T-cell (primary cell): ENCODE measurements around the gene TRAPPC12. TPM values are rescaled to one million over a fixed set of nuclear protein-coding genes. Genes with fewer than 3 reads are reported as not detected.

ENCODE experiments used
- ATAC-seq, 4 experiments: fragments of 200-7000 bp in 3 of 4; fragments of 150-1000 bp in 1 of 4; cut with Tn5 transposase; replicated peaks in 1 of 4; 1 replicate in 3 of 4; 2 replicates in 1 of 4; pipeline ENCODE4 v1.10.0; 2021; ENCODE audit warnings: moderate library complexity in 3 of 4, mild to moderate bottlenecking in 2 of 4, moderate number of reproducible peaks in 1 of 4
- CTCF ChIA-PET, 2 donors: fragments of 300-600 bp; sonication (Branson Sonifier 250); formaldehyde crosslinking; loops; one replicate each; lab custom pipeline; 2022; ENCODE audit warnings: antibody characterized with exemption in 2 of 2; lab: Charles Lee
- POLR2A ChIA-PET, 2 donors: fragments of 300-600 bp; sonication (Branson Sonifier 250); formaldehyde crosslinking; loops; one replicate each; lab custom pipeline; 2022; ENCODE audit warnings: antibody characterized with exemption in 2 of 2; lab: Charles Lee
- DNase-seq, 35 experiments: peaks; one replicate each; pipeline versions ENCODE4 v3.0.0 to v3.0.0-alpha.2; 2013 to 2023
- H3K27ac ChIP-seq: one replicate; pipeline ENCODE4 v1.5.1; 2013; ENCODE audit warnings: low read length
- H3K27me3 ChIP-seq, 2 experiments: replicated peaks in 1 of 2; 1 replicate in 1 of 2; 2 replicates in 1 of 2; pipeline versions ENCODE4 v1.6.1 to v1.7.0; 2013; ENCODE audit warnings: low read length in 1 of 2, mixed read lengths in 1 of 2; ENCODE audit not compliant: control insufficient read depth in 2 of 2, insufficient read depth in 2 of 2; ENCODE audit errors: extremely low read depth in 1 of 2
- H3K36me3 ChIP-seq, 2 donors: 1 replicate in 1 of 2; 2 replicates in 1 of 2; pipeline versions ENCODE4 v1.6.1 to v1.7.0; 2013; ENCODE audit warnings: low read length in 1 of 2; ENCODE audit not compliant: control insufficient read depth in 2 of 2, insufficient read depth in 1 of 2; ENCODE audit errors: extremely low read depth in 1 of 2
- H3K4me1 ChIP-seq, 2 experiments: 1 replicate in 1 of 2; 2 replicates in 1 of 2; pipeline versions ENCODE4 v1.6.1 to v1.7.0; 2013; ENCODE audit warnings: low read length in 2 of 2, mixed read lengths in 1 of 2; ENCODE audit not compliant: insufficient read depth in 2 of 2, control insufficient read depth in 1 of 2; ENCODE audit errors: extremely low read depth in 1 of 2
- H3K4me3 ChIP-seq, 2 donors: 1 replicate in 1 of 2; 2 replicates in 1 of 2; pipeline versions ENCODE4 v1.5.1 to v1.7.0; 2013; ENCODE audit warnings: mild to moderate bottlenecking in 2 of 2, low read length in 1 of 2, moderate library complexity in 1 of 2; ENCODE audit not compliant: control insufficient read depth in 1 of 2; ENCODE audit errors: extremely low read depth in 1 of 2
- H3K9me3 ChIP-seq: 2 replicates; pipeline ENCODE4 v1.7.0; 2013
- H3K27ac Mint-ChIP-seq, 2 donors: one replicate each; pipeline ENCODE4 v1.8.0; 2020 to 2021; ENCODE audit warnings: mild to moderate bottlenecking in 2 of 2, mixed read lengths in 2 of 2
- H3K27me3 Mint-ChIP-seq, 2 donors: one replicate each; pipeline ENCODE4 v1.8.0; 2021 to 2022; ENCODE audit warnings: mixed read lengths in 2 of 2
- H3K36me3 Mint-ChIP-seq: one replicate; pipeline ENCODE4 v1.8.0; 2021; ENCODE audit warnings: mixed read lengths
- H3K4me1 Mint-ChIP-seq, 3 donors: one replicate each; pipeline ENCODE4 v1.8.0; 2020 to 2022; ENCODE audit warnings: mixed read lengths in 3 of 3, mild to moderate bottlenecking in 1 of 3
- H3K4me3 Mint-ChIP-seq, 3 donors: one replicate each; pipeline ENCODE4 v1.8.0; 2020 to 2022; ENCODE audit warnings: mild to moderate bottlenecking in 3 of 3, mixed read lengths in 3 of 3, moderate library complexity in 3 of 3
- H3K9me3 Mint-ChIP-seq, 3 donors: one replicate each; pipeline ENCODE4 v1.8.0; 2020 to 2022; ENCODE audit warnings: mixed read lengths in 3 of 3
- WGBS: methylation state at CpG from one replicate; pipeline ENCODE4 v1.1.5; 2013; ENCODE audit warnings: missing lambda C conversion rate; ENCODE audit not compliant: insufficient coverage; 5-methylcytosine and 5-hydroxymethylcytosine counted together
- total RNA-seq, 35 experiments: library from RNA in 6 of 35; stranded (reverse) in 6 of 35; fragments of 120-200 nt in 1 of 35; gene quantifications; one replicate each; pipeline versions ENCODE4 v1.2.1 to v1.2.4 and lab custom pipeline; 2013 to 2026

The TRAPPC12 gene
- total RNA-seq, 5 donors from 2014 or later (not counting 1 experiment from before 2014, with no cell fraction given): 103 to 158 (median 152) TPM

DNA sequence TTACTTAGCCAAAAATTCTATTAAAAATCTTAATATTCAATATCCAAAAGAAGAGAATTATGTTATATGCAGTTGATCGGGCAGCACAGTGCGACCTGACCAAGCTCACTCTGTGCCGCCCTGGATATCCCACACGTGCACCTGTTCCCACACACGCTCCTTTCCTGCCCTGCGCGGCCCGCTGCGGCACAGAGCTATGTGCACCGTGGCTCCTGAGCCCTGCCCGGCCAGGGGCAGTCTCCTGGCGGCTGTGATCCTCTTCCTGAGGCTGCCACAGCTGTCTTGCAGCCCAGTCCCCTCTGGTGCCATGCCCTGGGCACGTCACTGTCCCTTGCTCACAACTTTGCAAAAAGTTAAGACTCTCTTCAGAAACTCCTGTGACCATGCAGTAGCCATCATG, 29.3 kb downstream of the TRAPPC12 start:
- peaks cover 37% of the 10 kb centered on the region for H3K36me3 Mint-ChIP-seq
- 98% methylated on average over 11 of the region's 13 CpGs for WGBS
- H3K9me3 Mint-ChIP-seq: no peaks in the 10 kb centered on the region
- H3K4me3 Mint-ChIP-seq: no peak overlapping the region
- peaks cover 28 to 41% (median 38%) of the 10 kb centered on the region in 3 donors for H3K4me1 Mint-ChIP-seq
- ATAC-seq (no peak), DNase-seq (no peak)
- Histone ChIP-seq H3K9me3 (no peaks in the 10 kb centered on the region), H3K27me3 (no peaks in the 10 kb centered on the region), H3K27ac (no peak overlapping the region), H3K4me1 (no peaks in the 10 kb centered on the region), H3K36me3 (peaks cover 8 to 20% of the 10 kb centered on the region in 2 donors), H3K4me3 (no peak overlapping the region)
- POLR2A ChIA-PET: no interaction called here
- no peak overlapping the region for H3K27ac Mint-ChIP-seq
- CTCF ChIA-PET: no interaction called here
- H3K27me3 Mint-ChIP-seq: no peaks in the 10 kb centered on the region

DNA sequence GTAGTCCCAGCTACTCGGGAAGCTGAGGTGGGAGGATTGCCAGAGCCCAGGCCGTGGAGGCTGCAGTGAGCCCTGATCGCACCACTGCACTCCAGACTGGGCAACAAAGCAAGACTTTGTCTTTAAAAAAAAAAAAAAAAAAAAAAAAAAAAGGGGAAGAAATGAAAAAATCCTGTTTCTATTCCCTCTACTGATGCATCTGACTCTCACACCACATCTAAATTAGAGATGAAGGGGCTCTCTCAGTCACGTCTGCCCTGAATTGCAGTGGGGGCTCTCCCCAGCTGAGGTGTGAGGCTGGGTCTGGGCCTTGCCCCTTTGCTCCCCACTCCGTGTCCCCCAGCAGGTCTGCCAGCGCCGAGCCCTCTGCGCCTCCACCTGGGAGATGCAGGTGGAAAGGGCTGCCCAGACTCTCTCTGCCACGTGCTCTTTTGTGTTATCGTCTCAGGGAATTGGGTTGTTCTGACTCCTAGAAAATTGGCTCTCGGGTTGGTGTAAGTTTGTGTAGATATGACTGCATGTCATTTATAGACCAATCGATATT, 30.2 kb downstream of the TRAPPC12 start:
- Mint-ChIP-seq H3K27ac (no peak overlapping the region), H3K4me1 (peaks cover 24 to 33% (median 29%) of the 10 kb centered on the region in 3 donors), H3K36me3 (peaks cover 35% of the 10 kb centered on the region), H3K4me3 (no peak overlapping the region), H3K27me3 (no peaks in the 10 kb centered on the region), H3K9me3 (no peaks in the 10 kb centered on the region)
- Histone ChIP-seq H3K9me3 (no peaks in the 10 kb centered on the region), H3K27ac (no peak overlapping the region), H3K4me1 (no peaks in the 10 kb centered on the region), H3K36me3 (peaks cover 11 to 16% of the 10 kb centered on the region in 2 donors), H3K4me3 (no peak overlapping the region), H3K27me3 (no peaks in the 10 kb centered on the region)
- 86% methylated on average over 5 of the region's 12 CpGs for WGBS
- ChIA-PET CTCF (no interaction called here), POLR2A (no interaction called here)
- DNase-seq (no peak), ATAC-seq (no peak)

DNA sequence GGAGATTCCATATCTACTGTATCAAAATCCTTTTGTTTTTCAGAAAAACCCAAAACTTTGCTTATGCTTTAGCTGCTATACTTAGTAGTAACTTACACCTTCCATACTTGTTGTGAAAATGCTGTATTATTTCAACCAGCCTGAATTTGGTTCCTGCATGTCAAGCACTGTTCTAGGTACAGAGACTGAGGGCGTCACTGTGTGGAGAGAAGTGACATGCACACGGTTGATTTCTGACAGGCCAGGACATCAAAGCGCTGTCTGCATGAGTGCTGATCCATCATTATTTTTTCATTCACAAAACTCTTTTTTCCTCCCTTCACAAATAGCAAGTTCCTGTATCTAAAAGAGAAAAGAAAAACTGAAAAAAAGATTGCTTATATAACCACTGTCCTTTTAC, 31.6 kb downstream of the TRAPPC12 start:
- peaks cover 19 to 36% (median 29%) of the 10 kb centered on the region in 3 donors for H3K4me1 Mint-ChIP-seq
- POLR2A ChIA-PET: no interaction called here
- CTCF ChIA-PET: interaction anchor here in 1 of 2 donors (1.2 kb wide), 1 partner anchor 13 kb away, joined by 3 read pairs; no protein-coding TSS in a partner anchor
- peaks cover 32% of the 10 kb centered on the region for H3K36me3 Mint-ChIP-seq
- DNase-seq (no peak), ATAC-seq (no peak)
- H3K9me3 Mint-ChIP-seq: no peaks in the 10 kb centered on the region
- Histone ChIP-seq H3K36me3 (peaks cover 11 to 19% of the 10 kb centered on the region in 2 donors), H3K4me3 (no peak overlapping the region), H3K27ac (no peak overlapping the region), H3K27me3 (no peaks in the 10 kb centered on the region), H3K9me3 (no peaks in the 10 kb centered on the region), H3K4me1 (no peaks in the 10 kb centered on the region)
- H3K27me3 Mint-ChIP-seq: no peaks in the 10 kb centered on the region
- no peak overlapping the region for H3K4me3 Mint-ChIP-seq
- peak overlapping the region; percentile 0 to 49 for H3K27ac Mint-ChIP-seq
- WGBS: no CpG with 5 or more reads among the region's 3 CpGs

DNA sequence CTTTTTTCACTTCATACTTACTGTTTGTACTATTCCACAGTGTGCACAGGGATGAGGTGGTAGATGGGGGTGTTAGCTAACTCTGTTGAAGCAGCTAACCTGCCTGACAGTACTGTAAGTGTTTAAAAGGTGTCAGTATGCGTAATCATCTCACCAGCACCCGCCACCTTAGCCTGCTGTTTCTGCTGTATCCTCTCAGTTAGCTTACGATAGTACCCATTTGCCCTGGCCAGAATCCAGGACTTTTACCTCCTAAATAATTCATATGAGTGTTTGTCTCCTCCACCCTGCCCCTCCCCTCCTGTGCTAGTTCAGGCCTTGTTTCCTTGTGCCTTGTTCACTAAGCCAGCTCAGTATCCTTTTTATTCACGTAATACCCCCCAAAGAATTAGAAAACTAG, 34.2 kb downstream of the TRAPPC12 start:
- Histone ChIP-seq H3K36me3 (peaks cover 12 to 28% of the 10 kb centered on the region in 2 donors), H3K27me3 (no peaks in the 10 kb centered on the region), H3K9me3 (no peaks in the 10 kb centered on the region), H3K27ac (no peak overlapping the region), H3K4me3 (no peak overlapping the region), H3K4me1 (no peaks in the 10 kb centered on the region)
- no peaks in the 10 kb centered on the region for H3K9me3 Mint-ChIP-seq
- DNase-seq (no peak), ATAC-seq (no peak)
- 100% methylated on average over 3 of the region's 4 CpGs for WGBS
- H3K27me3 Mint-ChIP-seq: no peaks in the 10 kb centered on the region
- ChIA-PET POLR2A (no interaction called here), CTCF (interaction anchor here in 1 of 2 donors (1.1 to 1.6 kb wide), 2 partner anchors 9 to 10 kb away, joined by 3 to 5 read pairs; no protein-coding TSS in a partner anchor)
- H3K4me1 Mint-ChIP-seq: peaks cover 17 to 31% (median 29%) of the 10 kb centered on the region in 3 donors
- no peak overlapping the region for H3K27ac Mint-ChIP-seq
- H3K36me3 Mint-ChIP-seq: peaks cover 38% of the 10 kb centered on the region
- H3K4me3 Mint-ChIP-seq: no peak overlapping the region

DNA sequence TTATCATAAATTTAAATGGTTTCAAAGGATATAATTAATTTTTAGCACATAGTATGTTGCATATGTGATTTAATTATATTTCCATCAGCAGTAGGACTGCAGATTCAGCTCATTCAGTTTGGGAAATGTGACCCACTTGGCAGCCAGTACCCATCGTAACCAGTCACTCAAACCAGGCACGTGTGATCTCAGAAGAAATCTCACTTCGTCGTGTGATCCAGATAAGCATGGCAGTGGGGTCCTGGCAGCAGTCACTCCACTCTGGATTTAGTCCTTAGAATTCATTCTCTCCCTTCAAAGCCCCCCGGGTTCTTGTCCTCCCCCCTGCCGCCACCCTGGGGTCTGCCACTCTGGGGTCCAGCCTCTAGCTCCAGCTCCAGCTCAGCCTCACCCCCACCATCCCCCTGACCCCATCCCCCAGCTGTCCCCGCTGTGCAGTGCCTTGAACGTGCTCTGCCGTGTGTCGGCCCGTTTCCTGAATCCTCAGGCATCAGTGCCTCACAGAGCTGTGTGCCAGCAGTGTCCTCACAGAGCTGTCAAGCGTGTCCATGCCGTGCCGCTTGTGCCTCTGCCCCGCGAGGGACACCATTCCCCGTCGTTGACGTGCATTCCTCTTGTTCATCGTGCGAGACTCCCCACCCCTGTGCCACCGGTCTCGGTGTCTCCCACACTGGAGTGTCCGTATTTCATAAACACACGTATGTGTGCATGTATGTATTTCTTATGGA, 34.8 kb downstream of the TRAPPC12 start:
- Mint-ChIP-seq H3K36me3 (peaks cover 38% of the 10 kb centered on the region), H3K4me3 (no peak overlapping the region), H3K27ac (no peak overlapping the region), H3K4me1 (peaks cover 14 to 27% (median 26%) of the 10 kb centered on the region in 3 donors), H3K27me3 (no peaks in the 10 kb centered on the region), H3K9me3 (no peaks in the 10 kb centered on the region)
- no peaks in the 10 kb centered on the region for H3K9me3 ChIP-seq
- ATAC-seq: no peak
- peaks cover 15 to 30% of the 10 kb centered on the region in 2 donors for H3K36me3 ChIP-seq
- no peak overlapping the region for H3K27ac ChIP-seq
- ChIA-PET POLR2A (no interaction called here), CTCF (interaction anchor here in 1 of 2 donors (1.6 kb wide), 1 partner anchor 8 kb away, joined by 5 read pairs; no protein-coding TSS in a partner anchor)
- no peaks in the 10 kb centered on the region for H3K4me1 ChIP-seq
- 99% methylated on average over 22 of the region's 25 CpGs for WGBS
- H3K27me3 ChIP-seq: no peaks in the 10 kb centered on the region
- DNase-seq: no peak
- no peak overlapping the region for H3K4me3 ChIP-seq

DNA sequence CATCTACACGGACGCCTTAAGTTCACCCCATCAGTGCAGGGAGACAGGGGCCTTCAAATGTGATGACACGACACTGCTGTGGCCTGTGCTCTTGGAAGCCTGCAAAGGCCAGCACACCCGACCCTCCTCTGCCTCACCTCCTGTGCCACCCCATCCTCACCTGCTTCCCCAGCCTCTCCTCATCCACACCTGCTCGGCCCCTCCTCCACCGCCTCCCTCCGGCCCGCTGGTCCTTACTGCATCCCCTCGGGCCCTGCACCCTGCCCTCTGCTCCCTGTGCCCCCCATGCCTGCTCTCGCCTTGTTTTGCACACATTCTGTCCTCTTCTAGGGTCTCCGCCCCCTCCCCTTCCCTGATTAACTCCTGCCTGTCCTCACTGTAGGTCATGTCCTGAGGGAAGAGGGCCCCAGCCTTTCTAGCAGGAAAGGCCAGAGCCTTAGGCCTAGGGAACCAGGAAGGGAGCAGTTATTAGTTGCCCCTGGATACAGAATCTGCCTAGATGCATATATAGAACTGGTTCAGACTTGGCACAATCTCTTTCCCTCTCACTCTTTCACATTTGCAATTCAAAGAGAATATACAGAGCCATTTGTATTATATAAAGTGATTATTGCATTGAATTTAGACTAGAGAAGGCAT, 39.4 kb downstream of the TRAPPC12 start:
- no peaks in the 10 kb centered on the region for H3K9me3 ChIP-seq
- no peak overlapping the region for H3K27ac ChIP-seq
- WGBS: 88% methylated on average over 8 of the region's 11 CpGs
- H3K36me3 Mint-ChIP-seq: peaks cover 36% of the 10 kb centered on the region
- ChIA-PET CTCF (no interaction called here), POLR2A (no interaction called here)
- H3K4me3 Mint-ChIP-seq: no peak overlapping the region
- ATAC-seq (no peak), DNase-seq (no peak)
- no peak overlapping the region for H3K27ac Mint-ChIP-seq
- H3K4me3 ChIP-seq: no peak overlapping the region
- peaks cover 14 to 63% of the 10 kb centered on the region in 2 donors for H3K36me3 ChIP-seq
- no peaks in the 10 kb centered on the region for H3K27me3 ChIP-seq
- no peaks in the 10 kb centered on the region for H3K27me3 Mint-ChIP-seq
- H3K9me3 Mint-ChIP-seq: no peaks in the 10 kb centered on the region
- peaks cover 5 to 11% (median 5%) of the 10 kb centered on the region in 3 donors for H3K4me1 Mint-ChIP-seq
- H3K4me1 ChIP-seq: peaks cover 0 to 3% of the 10 kb centered on the region in 2 experiments
